ENCODE measurements around the gene MACROH2A2. TPM values are rescaled to one million over a fixed set of nuclear protein-coding genes. Genes with fewer than 3 reads are reported as not detected.
A peak's percentile ranks its signal among the peaks of the same experiment; 100 is the strongest.

MACROH2A2 gene
- total RNA-seq, 1 donor, result 10.0 TPM

- no peak for TF ChIP-seq CTCF (IDR thresholded peaks at IDR 0.05; ENCODE audit: insufficient read depth, low read length)
- H3K4me3 ChIP-seq (ENCODE audit: low read depth, low read length), result no peak overlapping the region
- DNase-seq (ENCODE audit: low read depth), result no peak
These were observed 59.4 kb downstream of the MACROH2A2 start for GRCh38 chr10:70112071-70112470.

- TF ChIP-seq CTCF (IDR thresholded peaks at IDR 0.05; ENCODE audit: insufficient read depth, low read length), result no peak
- H3K4me3 ChIP-seq (ENCODE audit: low read depth, low read length), result no peak overlapping the region
- DNase-seq (ENCODE audit: low read depth), result no peak
These were observed 62.3 kb downstream of the MACROH2A2 start for GRCh38 chr10:70114902-70115301.

- peak; percentile 34 for DNase-seq (ENCODE audit: low read depth)
- peak; percentile 80 for TF ChIP-seq CTCF (IDR thresholded peaks at IDR 0.05; ENCODE audit: insufficient read depth, low read length)
- H3K4me3 ChIP-seq (ENCODE audit: low read depth, low read length), result no peak overlapping the region
These were observed 63.5 kb downstream of the MACROH2A2 start for GRCh38 chr10:70115948-70116682.

- no peak for DNase-seq (ENCODE audit: low read depth)
- TF ChIP-seq CTCF (IDR thresholded peaks at IDR 0.05; ENCODE audit: insufficient read depth, low read length), result no peak
- H3K4me3 ChIP-seq (ENCODE audit: low read depth, low read length), result no peak overlapping the region
These were observed 65.0 kb downstream of the MACROH2A2 start for GRCh38 chr10:70117646-70118045.

GRCh38 chr10:70118196-70118595 is 65.5 kb downstream of the MACROH2A2 start:
- no peak for TF ChIP-seq CTCF (IDR thresholded peaks at IDR 0.05; ENCODE audit: insufficient read depth, low read length)
- no peak overlapping the region for H3K4me3 ChIP-seq (ENCODE audit: low read depth, low read length)
- DNase-seq (ENCODE audit: low read depth), result no peak

- no peak for DNase-seq (ENCODE audit: low read depth)
- H3K4me3 ChIP-seq (ENCODE audit: low read depth, low read length), result no peak overlapping the region
- TF ChIP-seq CTCF (IDR thresholded peaks at IDR 0.05; ENCODE audit: insufficient read depth, low read length), result no peak
These were observed 66.6 kb downstream of the MACROH2A2 start for GRCh38 chr10:70119197-70119596.

- no peak for TF ChIP-seq CTCF (IDR thresholded peaks at IDR 0.05; ENCODE audit: insufficient read depth, low read length)
- no peak overlapping the region for H3K4me3 ChIP-seq (ENCODE audit: low read depth, low read length)
- no peak for DNase-seq (ENCODE audit: low read depth)
These were observed 67.0 kb downstream of the MACROH2A2 start for GRCh38 chr10:70119623-70120022.

Measured in fibroblast of the aortic adventitia (primary cell).